Esophagus muscularis mucosa (tissue), 3 donors: Measurements from ENCODE around the gene PIEZO1.

Source experiments
- POLR2A ChIP-seq: fragments of 450-650 bp; IDR thresholded peaks from one replicate; pipeline ENCODE4 v1.6.1; 2017; ENCODE audit warnings: antibody characterized with exemption, moderate library complexity, mild to moderate bottlenecking, low read depth
- TF ChIP-seq, protein P1 (sequence below), 3 experiments: fragments of 200-600 bp in 2 of 3; fragments of 450-650 bp in 1 of 3; sonication (generic) in 2 of 3; IDR thresholded peaks; one replicate each; pipeline ENCODE4 v1.5.1; 2017 to 2019; ENCODE audit warnings: antibody characterized with exemption in 3 of 3, mild to moderate bottlenecking in 2 of 3, moderate library complexity in 1 of 3

DNA sequence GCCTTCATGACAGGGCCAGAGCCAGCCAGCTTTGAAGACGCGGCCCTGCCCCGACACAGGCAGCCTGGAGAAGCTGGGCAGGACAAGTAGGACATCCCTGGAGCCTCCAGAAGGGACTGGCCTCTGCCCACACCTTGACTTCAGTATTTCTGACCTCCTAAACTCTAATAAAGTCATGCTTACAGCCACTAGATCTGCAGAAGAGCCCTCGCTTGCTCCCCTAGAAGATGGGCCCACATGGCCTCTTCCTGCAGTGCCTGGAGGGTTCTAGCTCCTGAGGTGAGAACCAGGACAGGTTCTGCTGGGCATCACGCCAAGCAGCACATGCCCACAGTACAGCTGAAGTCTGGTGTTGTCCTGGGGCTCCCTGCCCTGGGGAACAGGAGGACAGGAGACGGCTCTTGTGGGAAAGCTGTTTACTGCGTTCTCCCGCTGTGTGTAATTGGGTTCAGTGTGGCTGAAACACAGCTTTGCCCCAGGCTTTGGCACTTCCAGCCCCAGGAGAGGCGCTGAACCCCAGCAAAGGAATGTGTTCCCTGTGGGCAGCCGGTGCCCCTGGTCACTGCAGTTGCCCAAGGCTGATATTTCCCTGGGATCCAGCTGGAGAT is 24.2 kb upstream of the PIEZO1 start:
- TF ChIP-seq, protein P1, sequence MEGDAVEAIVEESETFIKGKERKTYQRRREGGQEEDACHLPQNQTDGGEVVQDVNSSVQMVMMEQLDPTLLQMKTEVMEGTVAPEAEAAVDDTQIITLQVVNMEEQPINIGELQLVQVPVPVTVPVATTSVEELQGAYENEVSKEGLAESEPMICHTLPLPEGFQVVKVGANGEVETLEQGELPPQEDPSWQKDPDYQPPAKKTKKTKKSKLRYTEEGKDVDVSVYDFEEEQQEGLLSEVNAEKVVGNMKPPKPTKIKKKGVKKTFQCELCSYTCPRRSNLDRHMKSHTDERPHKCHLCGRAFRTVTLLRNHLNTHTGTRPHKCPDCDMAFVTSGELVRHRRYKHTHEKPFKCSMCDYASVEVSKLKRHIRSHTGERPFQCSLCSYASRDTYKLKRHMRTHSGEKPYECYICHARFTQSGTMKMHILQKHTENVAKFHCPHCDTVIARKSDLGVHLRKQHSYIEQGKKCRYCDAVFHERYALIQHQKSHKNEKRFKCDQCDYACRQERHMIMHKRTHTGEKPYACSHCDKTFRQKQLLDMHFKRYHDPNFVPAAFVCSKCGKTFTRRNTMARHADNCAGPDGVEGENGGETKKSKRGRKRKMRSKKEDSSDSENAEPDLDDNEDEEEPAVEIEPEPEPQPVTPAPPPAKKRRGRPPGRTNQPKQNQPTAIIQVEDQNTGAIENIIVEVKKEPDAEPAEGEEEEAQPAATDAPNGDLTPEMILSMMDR (IDR thresholded peaks at IDR 0.05): no peak
- TF ChIP-seq POLR2A: no peak
